Measurements from ENCODE around the gene AHNAK. TPM values are rescaled to one million over a fixed set of nuclear protein-coding genes. Genes with fewer than 3 reads are reported as not detected.
A peak's percentile ranks its signal among the peaks of the same experiment; 100 is the strongest.

AHNAK gene
- polyA plus RNA-seq, 1 experiment = 231 TPM

DNA sequence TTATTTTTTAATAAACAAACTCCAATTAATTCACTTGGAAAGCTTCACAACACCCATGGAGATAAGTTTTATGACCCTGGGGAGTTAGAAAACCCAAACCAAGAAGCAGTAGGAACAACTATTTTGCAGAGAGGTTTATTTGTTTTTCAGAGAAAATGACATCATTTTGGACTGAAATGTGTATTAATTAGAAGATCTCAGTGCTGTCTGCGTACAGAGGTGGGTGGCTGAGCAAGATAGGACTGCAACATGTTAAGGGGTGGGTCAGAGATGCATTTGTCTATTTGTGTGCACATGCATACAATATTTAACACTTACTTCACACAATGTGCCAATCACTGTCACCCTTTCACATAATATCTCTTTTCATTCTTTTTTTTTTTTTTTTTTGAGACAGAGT, 126.7 kb downstream of the AHNAK start:
- ChIA-PET POLR2A (no interaction called here), CTCF (interaction anchor here (1.8 to 7.4 kb wide), 4 partner anchors 25 to 141 kb away, joined by 11 to 137 read pairs (median 14); no protein-coding TSS in a partner anchor)
- Histone ChIP-seq H3K27ac (ENCODE audit: low read depth, low read length) (no peak overlapping the region), H3K27me3 (ENCODE audit: control insufficient read depth, insufficient read depth, low read length) (no peaks in the 10 kb centered on the region), H3K4me3 (ENCODE audit: low read depth, low read length) (no peak overlapping the region), H3K9me3 (ENCODE audit: control insufficient read depth, insufficient read depth, low read length) (no peaks in the 10 kb centered on the region)
- TF ChIP-seq, protein P1, sequence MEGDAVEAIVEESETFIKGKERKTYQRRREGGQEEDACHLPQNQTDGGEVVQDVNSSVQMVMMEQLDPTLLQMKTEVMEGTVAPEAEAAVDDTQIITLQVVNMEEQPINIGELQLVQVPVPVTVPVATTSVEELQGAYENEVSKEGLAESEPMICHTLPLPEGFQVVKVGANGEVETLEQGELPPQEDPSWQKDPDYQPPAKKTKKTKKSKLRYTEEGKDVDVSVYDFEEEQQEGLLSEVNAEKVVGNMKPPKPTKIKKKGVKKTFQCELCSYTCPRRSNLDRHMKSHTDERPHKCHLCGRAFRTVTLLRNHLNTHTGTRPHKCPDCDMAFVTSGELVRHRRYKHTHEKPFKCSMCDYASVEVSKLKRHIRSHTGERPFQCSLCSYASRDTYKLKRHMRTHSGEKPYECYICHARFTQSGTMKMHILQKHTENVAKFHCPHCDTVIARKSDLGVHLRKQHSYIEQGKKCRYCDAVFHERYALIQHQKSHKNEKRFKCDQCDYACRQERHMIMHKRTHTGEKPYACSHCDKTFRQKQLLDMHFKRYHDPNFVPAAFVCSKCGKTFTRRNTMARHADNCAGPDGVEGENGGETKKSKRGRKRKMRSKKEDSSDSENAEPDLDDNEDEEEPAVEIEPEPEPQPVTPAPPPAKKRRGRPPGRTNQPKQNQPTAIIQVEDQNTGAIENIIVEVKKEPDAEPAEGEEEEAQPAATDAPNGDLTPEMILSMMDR (IDR thresholded peaks at IDR 0.05; ENCODE audit: low read depth, low read length) = no peak
- no peak for DNase-seq (ENCODE audit: low read depth, low spot score)

DNA sequence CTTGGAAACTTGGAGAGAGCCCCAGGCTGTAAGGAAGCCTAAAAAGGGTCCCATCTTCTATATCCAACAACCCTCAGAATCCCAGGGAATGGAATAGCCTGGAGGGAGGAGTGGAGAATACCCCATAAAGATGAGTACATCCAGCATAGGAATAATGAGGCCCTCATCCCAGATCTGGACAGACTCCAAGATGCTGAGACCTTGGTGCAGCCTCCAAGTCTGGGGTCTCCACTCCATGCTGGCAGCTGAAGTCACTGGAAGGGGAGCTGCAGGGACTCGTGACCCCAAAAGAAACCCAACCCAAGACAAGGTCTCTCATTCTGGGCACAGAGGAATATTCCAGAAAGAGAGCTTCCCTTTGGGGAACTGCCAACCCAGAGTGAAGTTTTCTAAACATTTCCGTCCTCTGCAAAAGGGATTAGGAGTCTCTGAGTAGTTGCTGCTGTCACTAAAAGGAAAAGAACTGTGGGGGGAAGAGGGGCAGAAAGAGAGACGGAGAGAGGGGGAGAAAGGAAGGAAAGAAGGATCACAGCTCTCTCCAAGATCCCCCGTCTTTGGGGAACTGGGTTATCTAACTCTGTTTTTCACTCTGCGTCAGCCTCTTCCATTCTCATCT, 127.2 kb downstream of the AHNAK start:
- POLR2A ChIA-PET = interaction anchor here (0.6 to 0.9 kb wide), 2 partner anchors 26 to 138 kb away, joined by 3 read pairs; no protein-coding TSS in a partner anchor
- TF ChIP-seq, protein P1 (IDR thresholded peaks at IDR 0.05; ENCODE audit: low read depth, low read length) = no peak
- no peak overlapping the region for H3K4me3 ChIP-seq (ENCODE audit: low read depth, low read length)

DNA sequence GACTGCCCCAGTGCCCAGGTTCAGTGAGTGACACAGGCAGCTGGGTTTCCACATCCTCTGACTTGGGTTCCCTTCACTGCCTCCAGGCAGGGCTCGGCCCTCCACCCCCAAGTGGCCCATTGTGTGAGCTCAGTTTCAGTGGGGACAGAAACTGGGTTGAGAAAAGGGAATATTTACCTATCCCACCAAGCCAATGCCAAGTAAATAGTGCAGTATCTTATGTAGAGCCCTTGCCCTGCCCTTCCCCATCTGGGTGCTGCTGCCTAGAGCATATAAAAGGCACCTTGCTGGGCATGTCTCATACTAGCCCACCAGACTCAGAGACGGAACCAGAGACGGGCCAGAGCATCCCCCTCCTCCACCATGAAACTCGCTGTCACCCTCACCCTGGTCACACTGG, 127.9 kb downstream of the AHNAK start, which contains the start of gene SCGB1A1:
Gene SCGB1A1, plus strand, starts transcription at position 301 of the 400 bp plus-strand sequence. Its CDS starts 63 bp downstream, at position 364.
- Histone ChIP-seq H3K27me3 (ENCODE audit: control insufficient read depth, insufficient read depth, low read length) (no peaks in the 10 kb centered on the region), H3K4me3 (ENCODE audit: low read depth, low read length) (no peak within 1 kb of the TSS), H3K9me3 (ENCODE audit: control insufficient read depth, insufficient read depth, low read length) (no peaks in the 10 kb centered on the region), H3K27ac (ENCODE audit: low read depth, low read length) (peak within 1 kb of the TSS; percentile 11)
- no peak for DNase-seq (ENCODE audit: low read depth, low spot score)
- ChIA-PET CTCF (interaction anchor here (0.5 to 3.3 kb wide), 4 partner anchors 24 to 1906 kb away, joined by 3 to 16 read pairs (median 12); no protein-coding TSS in a partner anchor), POLR2A (interaction anchor here (0.6 to 0.9 kb wide), 2 partner anchors 26 to 139 kb away, joined by 3 read pairs; no protein-coding TSS in a partner anchor)
- TF ChIP-seq, protein P1 (IDR thresholded peaks at IDR 0.05; ENCODE audit: low read depth, low read length) = no peak

More for the DNA sequence above, 127.2 kb downstream of the AHNAK start:
- CTCF ChIA-PET = interaction anchor here (0.5 to 3.3 kb wide), 4 partner anchors 24 to 1905 kb away, joined by 3 to 16 read pairs (median 12); no protein-coding TSS in a partner anchor
- DNase-seq (ENCODE audit: low read depth, low spot score) = no peak
- H3K27me3 ChIP-seq (ENCODE audit: control insufficient read depth, insufficient read depth, low read length) = no peaks in the 10 kb centered on the region
- peak overlapping the region; percentile 11 for H3K27ac ChIP-seq (ENCODE audit: low read depth, low read length)
- H3K9me3 ChIP-seq (ENCODE audit: control insufficient read depth, insufficient read depth, low read length) = no peaks in the 10 kb centered on the region

DNA sequence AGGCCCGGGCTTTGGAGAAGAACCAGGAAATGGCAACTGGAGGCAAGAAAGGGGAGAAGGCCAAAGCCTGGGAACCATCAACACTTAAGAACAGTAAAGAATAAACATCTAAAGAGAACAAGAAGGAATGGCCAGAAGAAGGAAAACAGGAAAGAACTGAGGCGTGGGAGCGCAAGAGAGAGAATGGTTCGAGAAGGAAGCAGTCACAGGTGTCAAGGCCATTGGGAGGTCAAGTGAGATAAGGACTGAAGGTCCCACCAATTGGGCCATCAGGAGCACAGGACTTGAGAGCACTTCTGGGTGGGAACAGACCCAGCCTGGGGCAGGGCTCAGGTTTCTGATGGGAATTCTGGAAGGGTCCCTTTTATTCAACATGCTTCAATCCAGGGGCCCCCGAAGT, 128.5 kb downstream of the AHNAK start:
- Histone ChIP-seq H3K9me3 (ENCODE audit: control insufficient read depth, insufficient read depth, low read length) (no peaks in the 10 kb centered on the region), H3K27me3 (ENCODE audit: control insufficient read depth, insufficient read depth, low read length) (no peaks in the 10 kb centered on the region)
- TF ChIP-seq, protein P1 (IDR thresholded peaks at IDR 0.05; ENCODE audit: low read depth, low read length) = no peak

DNA sequence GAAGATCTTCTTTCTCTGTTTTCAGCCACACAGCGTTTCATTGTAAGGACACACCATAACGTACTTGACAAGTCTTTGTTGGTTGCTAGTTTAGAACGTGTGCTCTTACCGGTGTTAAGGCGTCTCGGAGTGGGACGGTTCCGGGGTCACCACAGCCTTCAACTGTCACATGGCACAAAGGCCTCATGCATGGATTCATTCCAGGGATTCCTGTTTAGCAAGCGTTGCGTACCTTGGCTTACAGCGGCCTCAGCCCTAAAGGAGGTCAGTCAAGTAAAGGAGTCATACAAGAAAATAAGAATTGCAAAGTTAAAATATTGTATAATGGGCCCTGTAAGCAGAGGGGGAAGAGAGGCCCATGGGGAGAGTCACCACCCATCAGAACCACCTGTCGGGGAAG, 130.0 kb downstream of the AHNAK start:
- TF ChIP-seq, protein P1 (IDR thresholded peaks at IDR 0.05; ENCODE audit: low read depth, low read length) = no peak
- ChIA-PET POLR2A (no interaction called here), CTCF (interaction anchor here (0.9 kb wide), 1 partner anchor 619 kb away, joined by 3 read pairs; no protein-coding TSS in a partner anchor)

More for the DNA sequence above, 128.5 kb downstream of the AHNAK start:
- no peak overlapping the region for H3K27ac ChIP-seq (ENCODE audit: low read depth, low read length)
- POLR2A ChIA-PET = no interaction called here
- H3K4me3 ChIP-seq (ENCODE audit: low read depth, low read length) = no peak overlapping the region
- CTCF ChIA-PET = interaction anchor here (1.8 to 2.9 kb wide), 2 partner anchors 23 to 124 kb away, joined by 11 to 16 read pairs; no protein-coding TSS in a partner anchor
- DNase-seq (ENCODE audit: low read depth, low spot score) = no peak

More for the DNA sequence above, 130.0 kb downstream of the AHNAK start:
- Histone ChIP-seq H3K27ac (ENCODE audit: low read depth, low read length) (no peak overlapping the region), H3K9me3 (ENCODE audit: control insufficient read depth, insufficient read depth, low read length) (no peaks in the 10 kb centered on the region), H3K27me3 (ENCODE audit: control insufficient read depth, insufficient read depth, low read length) (no peaks in the 10 kb centered on the region), H3K4me3 (ENCODE audit: low read depth, low read length) (no peak overlapping the region)
- no peak for DNase-seq (ENCODE audit: low read depth, low spot score)
